Prostate gland (tissue), 2 donors: ENCODE data around the gene ZDHHC20.

Experiments
- CTCF ChIP-seq, 4 experiments: fragments of 200-600 bp in 2 of 4; fragments of 450-650 bp in 2 of 4; sonication (generic) in 2 of 4; IDR thresholded peaks; 1 replicate in 3 of 4; 2 replicates in 1 of 4; pipeline ENCODE4 v1.5.1; 2016 to 2019; ENCODE audit warnings: antibody characterized with exemption in 4 of 4, mild to moderate bottlenecking in 2 of 4, moderate library complexity in 2 of 4
- POLR2A ChIP-seq: fragments of 450-650 bp; IDR thresholded peaks from one replicate; pipeline ENCODE4 v1.6.1; 2016; ENCODE audit warnings: antibody characterized with exemption, mild to moderate bottlenecking
- POLR2AphosphoS5 ChIP-seq: sonication (generic); formaldehyde crosslinking; IDR thresholded peaks from one replicate; pipeline ENCODE4 v1.6.1; 2017; ENCODE audit warnings: antibody characterized with exemption

GRCh38 chr13:21450936-21451335, 8.2 kb downstream of the ZDHHC20 start:
- TF ChIP-seq CTCF (IDR thresholded peaks at IDR 0.05) (no peak), POLR2AphosphoS5 (no peak), POLR2A (no peak)
